Cardiac muscle cell (in vitro differentiated cells and primary cell): ENCODE measurements around the gene BRD4. TPM values are rescaled to one million over a fixed set of nuclear protein-coding genes. Genes with fewer than 3 reads are reported as not detected.

Source experiments
- DNase-seq, 2 donors: peaks; one replicate each; pipeline versions ENCODE4 v3.0.0 to v3.0.0-alpha.2; 2010 to 2017; ENCODE audit warnings: low read depth in 1 of 2, low spot score in 1 of 2
- H3K27ac ChIP-seq: fragments of 200-600 bp; sonication (generic); 2 replicates; pipeline ENCODE4 v1.5.1; 2016
- H3K27me3 ChIP-seq: fragments of 200-600 bp; sonication (generic); 2 replicates; pipeline ENCODE4 v1.6.0; 2016; ENCODE audit warnings: control low read depth
- H3K36me3 ChIP-seq: fragments of 200-600 bp; sonication (generic); 2 replicates; pipeline ENCODE4 v1.5.1; 2016; ENCODE audit warnings: control low read depth
- H3K4me1 ChIP-seq: fragments of 200-600 bp; sonication (generic); 2 replicates; pipeline ENCODE4 v1.8.1; 2017; ENCODE audit warnings: low read depth, mild to moderate bottlenecking, mixed run types
- H3K4me3 ChIP-seq: fragments of 200-600 bp; sonication (generic); 2 replicates; pipeline ENCODE4 v1.5.1; 2016; ENCODE audit warnings: mild to moderate bottlenecking
- H3K9me3 ChIP-seq: fragments of 200-600 bp; sonication (generic); 2 replicates; pipeline ENCODE4 v1.5.1; 2017; ENCODE audit warnings: low read depth, mild to moderate bottlenecking, control low read depth
- CTCF ChIP-seq: IDR thresholded peaks from 2 replicates; pipeline ENCODE4 v1.5.1; 2012; ENCODE audit warnings: low read depth, mild to moderate bottlenecking, low read length
- polyA plus RNA-seq: library from polyadenylated mRNA; unstranded; fragments of >200 nt; fragmentation: Nextera tagmentation; extraction: Ambion mirVana; gene quantifications from 2 replicates; pipeline ENCODE4 v1.2.1, GENCODE V29; 2016
- total RNA-seq: library from RNA; depleted of rRNA; stranded (reverse); fragments of >200 nt; gene quantifications from 2 replicates; pipeline ENCODE4 v1.2.3, GENCODE V29; 2016

BRD4 gene
- total and polyA plus RNA-seq, 2 experiments from 2014 or later: 42.5 to 86.1 TPM

- no peak for DNase-seq
Observed at GRCh38 chr19:15372470-15372869, 40.1 kb upstream of the BRD4 start.

GRCh38 chr19:15371786-15372380 is 39.5 kb upstream of the BRD4 start:
- no peak overlapping the region for H3K4me3 ChIP-seq
- H3K9me3 ChIP-seq: no peaks in the 10 kb centered on the region
- DNase-seq: no peak
- no peak for TF ChIP-seq CTCF
- H3K27me3 ChIP-seq: no peaks in the 10 kb centered on the region
- H3K4me1 ChIP-seq: no peaks in the 10 kb centered on the region
- peaks cover 42% of the 10 kb centered on the region for H3K36me3 ChIP-seq
- no peak overlapping the region for H3K27ac ChIP-seq

More at GRCh38 chr19:15372470-15372869, 40.1 kb upstream of the BRD4 start:
- Histone ChIP-seq H3K9me3 (no peaks in the 10 kb centered on the region), H3K4me3 (no peak overlapping the region), H3K27ac (no peak overlapping the region), H3K4me1 (no peaks in the 10 kb centered on the region), H3K36me3 (peaks cover 41% of the 10 kb centered on the region), H3K27me3 (no peaks in the 10 kb centered on the region)
- TF ChIP-seq CTCF: no peak

- no peak for TF ChIP-seq CTCF
- no peak overlapping the region for H3K4me3 ChIP-seq
- peaks cover 42% of the 10 kb centered on the region for H3K36me3 ChIP-seq
- no peaks in the 10 kb centered on the region for H3K9me3 ChIP-seq
- no peaks in the 10 kb centered on the region for H3K27me3 ChIP-seq
- DNase-seq: no peak
- no peak overlapping the region for H3K27ac ChIP-seq
- no peaks in the 10 kb centered on the region for H3K4me1 ChIP-seq
Observed at GRCh38 chr19:15371119-15371518, 38.8 kb upstream of the BRD4 start.

- Histone ChIP-seq H3K9me3 (no peaks in the 10 kb centered on the region), H3K4me3 (no peak overlapping the region), H3K27ac (no peak overlapping the region), H3K27me3 (no peaks in the 10 kb centered on the region), H3K4me1 (no peaks in the 10 kb centered on the region), H3K36me3 (peaks cover 51% of the 10 kb centered on the region)
- no peak for TF ChIP-seq CTCF
- DNase-seq: no peak
Observed at GRCh38 chr19:15369594-15369891, 37.2 kb upstream of the BRD4 start.

GRCh38 chr19:15368798-15369593 is 36.7 kb upstream of the BRD4 start:
- no peaks in the 10 kb centered on the region for H3K27me3 ChIP-seq
- no peaks in the 10 kb centered on the region for H3K4me1 ChIP-seq
- no peaks in the 10 kb centered on the region for H3K9me3 ChIP-seq
- no peak overlapping the region for H3K27ac ChIP-seq
- DNase-seq: no peak
- TF ChIP-seq CTCF: no peak
- no peak overlapping the region for H3K4me3 ChIP-seq
- peaks cover 51% of the 10 kb centered on the region for H3K36me3 ChIP-seq
